HL-60 (cell line): Measurements from ENCODE around the gene COBLL1.
"Not testable (repeated sequence)": the region's sequence is repeated elsewhere in the genome, so short reads cannot be mapped to it uniquely, and the experiment has no call there.

Experiments used
- DNase-seq, 2 experiments: peaks; one replicate each; pipeline ENCODE4 v3.0.0-alpha.2; 2010 to 2020; ENCODE audit warnings: low read depth in 1 of 2, low spot score in 1 of 2
- H3K27ac ChIP-seq: fragments of 250-450 bp; sonication (Bioruptor Pico); replicated peaks from 2 replicates; pipeline ENCODE4 v1.5.1; 2020; ENCODE audit warnings: mild to moderate bottlenecking, moderate library complexity
- H3K27me3 ChIP-seq: fragments of 250-450 bp; sonication (Bioruptor Pico); 2 replicates; pipeline ENCODE4 v1.5.1; 2021; ENCODE audit warnings: mild to moderate bottlenecking, moderate library complexity; ENCODE audit not compliant: insufficient read depth, poor library complexity, severe bottlenecking
- H3K4me3 ChIP-seq: replicated peaks from 2 replicates; pipeline ENCODE4 v1.5.1; 2011; ENCODE audit warnings: mild to moderate bottlenecking, control low read depth, low read length; ENCODE audit not compliant: insufficient read depth
- CTCF ChIP-seq: IDR thresholded peaks from one replicate; pipeline ENCODE4 v1.5.1; 2011; ENCODE audit warnings: low read length, control low read depth, inconsistent platforms; ENCODE audit not compliant: insufficient read depth
- GABPA ChIP-seq: IDR thresholded peaks from 2 replicates; pipeline ENCODE4 v1.6.1; 2012; ENCODE audit warnings: low read depth
- POLR2AphosphoS5 ChIP-seq: IDR thresholded peaks from 2 replicates; pipeline ENCODE4 v1.6.1; 2012; ENCODE audit warnings: low read depth
- REST ChIP-seq: IDR thresholded peaks from 2 replicates; pipeline ENCODE4 v1.6.1; 2012; ENCODE audit warnings: low read depth; ENCODE audit not compliant: insufficient replicate concordance
- SPI1 ChIP-seq: IDR thresholded peaks from 2 replicates; pipeline ENCODE4 v1.6.1; 2012; ENCODE audit warnings: low read depth, mild to moderate bottlenecking, borderline replicate concordance

Gene COBLL1

GRCh38 chr2:164761737-164762460 is 79.7 kb downstream of the COBLL1 start:
- Histone ChIP-seq H3K27ac (no peak overlapping the region), H3K4me3 (no peak overlapping the region), H3K27me3 (no peaks in the 10 kb centered on the region)
- TF ChIP-seq CTCF (no peak), POLR2AphosphoS5 (no peak), REST (no peak), GABPA (no peak), SPI1 (no peak)
- DNase-seq, result no peak

GRCh38 chr2:164761201-164761600 is 80.4 kb downstream of the COBLL1 start:
- DNase-seq, H3K4me3 ChIP-seq, H3K27ac ChIP-seq, H3K27me3 ChIP-seq: not testable (repeated sequence)

GRCh38 chr2:164760179-164760578 is 81.4 kb downstream of the COBLL1 start:
- Histone ChIP-seq H3K27ac (no peak overlapping the region), H3K4me3 (no peak overlapping the region), H3K27me3 (no peaks in the 10 kb centered on the region)
- no peak for DNase-seq
- TF ChIP-seq REST (no peak), POLR2AphosphoS5 (no peak), SPI1 (no peak), CTCF (no peak), GABPA (no peak)

- no peak for DNase-seq
- Histone ChIP-seq H3K4me3 (no peak overlapping the region), H3K27ac (no peak overlapping the region), H3K27me3 (no peaks in the 10 kb centered on the region)
- TF ChIP-seq REST (no peak), POLR2AphosphoS5 (no peak), CTCF (no peak), GABPA (no peak), SPI1 (no peak)
These were observed 83.5 kb downstream of the COBLL1 start for GRCh38 chr2:164757934-164758695.
